Ovary (tissue), 9 donors: Measurements from ENCODE around the gene CC2D1A. TPM values are rescaled to one million over a fixed set of nuclear protein-coding genes. Genes with fewer than 3 reads are reported as not detected.
"Not testable (repeated sequence)": the region's sequence is repeated elsewhere in the genome, so short reads cannot be mapped to it uniquely, and the experiment has no call there.

Experiments used
- DNase-seq, 5 donors: peaks; one replicate each; pipeline ENCODE4 v3.0.0-alpha.2; 2019 to 2020
- H3K27ac ChIP-seq, 2 donors: fragments of 200-600 bp; one replicate each; pipeline versions ENCODE4 v1.5.1 to v1.8.0; 2019 to 2022
- H3K27me3 ChIP-seq: fragments of 200-600 bp; one replicate; pipeline ENCODE4 v1.8.0; 2022
- H3K36me3 ChIP-seq: fragments of 200-600 bp; sonication (generic); one replicate; pipeline ENCODE4 v1.5.1; 2019
- H3K4me1 ChIP-seq: one replicate; pipeline ENCODE4 v1.8.1; 2013; ENCODE audit warnings: mild to moderate bottlenecking, moderate library complexity; ENCODE audit not compliant: insufficient read depth
- H3K4me3 ChIP-seq: fragments of 200-600 bp; sonication (generic); one replicate; pipeline ENCODE4 v1.5.1; 2017
- H3K9me3 ChIP-seq, 2 donors: fragments of 200-600 bp in 1 of 2; sonication (generic) in 1 of 2; one replicate each; pipeline versions ENCODE4 v1.5.1 to v1.8.1; 2013 to 2019; ENCODE audit warnings: mild to moderate bottlenecking in 1 of 2, moderate library complexity in 1 of 2
- CTCF ChIP-seq, 3 donors: fragments of 450-650 bp in 2 of 3; fragments of 200-600 bp in 1 of 3; IDR thresholded peaks; one replicate each; pipeline versions ENCODE4 v1.5.1 to v1.8.0; 2016 to 2022; ENCODE audit warnings: antibody characterized with exemption in 3 of 3, mild to moderate bottlenecking in 1 of 3
- EP300 ChIP-seq: sonication (generic); formaldehyde crosslinking; IDR thresholded peaks from one replicate; pipeline ENCODE4 v1.6.1; 2017; ENCODE audit warnings: antibody characterized with exemption
- POLR2A ChIP-seq: fragments of 450-650 bp; IDR thresholded peaks from one replicate; pipeline ENCODE4 v1.6.1; 2017; ENCODE audit warnings: antibody characterized with exemption, mild to moderate bottlenecking, moderate library complexity
- WGBS, 3 donors: extraction: QIAGEN DNeasy Blood & Tissue Kit in 1 of 3; methylation state at CpG; one replicate each; pipeline versions ENCODE4 v1.1.5 to v1.1.7; 2013 to 2017; 5-methylcytosine and 5-hydroxymethylcytosine counted together
- intact Hi-C, 4 donors: fragments of 100-400 bp; cut with DNase I; formaldehyde crosslinking; loops; one replicate each; pipeline versions ENCODE4 v1.11.0 to v1.15.1; 2022 to 2023
- polyA plus RNA-seq, 2 donors: library from polyadenylated mRNA; stranded (reverse); fragments of 200-250 nt in 1 of 2; fragments of 350-450 nt in 1 of 2; fragmentation: Illumina TruSeq in 1 of 2; extraction: RNeasy Lipid Tissue Mini Kit (QIAGEN cat#74804) in 1 of 2; gene quantifications; one replicate each; pipeline ENCODE4 v1.2.3, GENCODE V29; 2013 to 2014
- total RNA-seq, 7 donors: library from RNA; depleted of rRNA in 2 of 7; stranded (reverse); fragments of >200 nt in 2 of 7; fragmentation: NEBNext Ultra II Directional in 3 of 7; extraction: Animal tissue kit (Norgen Biotek cat#: 25700) in 3 of 7; gene quantifications; one replicate each; pipeline versions ENCODE4 v1.1.0 to v1.2.4, GENCODE V29; 2016 to 2023
- donor health status: DM: no; HTN: no; CAD: no; lungs with moderate emphysema.
- donor health status: DM: no; HTN: no; CAD: no.
- donor health status: Bipolar disorder and iron deficiency.
- donor health status: DM: yes; HTN: yes; CAD: no.
- donor health status: DM: no; HTN: no; CAD: no.
- donor health status: DM: yes; HTN: yes; CAD: no.

The CC2D1A gene
- total and polyA plus RNA-seq, 9 donors = 13.1 to 38.1 (median 29.6) TPM

GRCh38 chr19:13920940-13921747 is 15.1 kb downstream of the CC2D1A start:
- intact Hi-C loops = no loop called here
- 74 to 84% (median 84%) methylated on average over 2 of the region's 2 CpGs for WGBS, 3 donors
- Histone ChIP-seq H3K27ac (no peak overlapping the region), H3K4me1 (no peaks in the 10 kb centered on the region), H3K36me3 (no peaks in the 10 kb centered on the region), H3K4me3 (no peak overlapping the region), H3K9me3 (no peaks in the 10 kb centered on the region), H3K27me3 (no peaks in the 10 kb centered on the region)
- no peak for DNase-seq
- TF ChIP-seq EP300 (no peak), CTCF (IDR thresholded peaks at IDR 0.05) (no peak), POLR2A (no peak)

- H3K4me1 ChIP-seq, H3K9me3 ChIP-seq, H3K4me3 ChIP-seq, H3K27me3 ChIP-seq, H3K27ac ChIP-seq, DNase-seq, H3K36me3 ChIP-seq, intact Hi-C loops: not testable (repeated sequence)
- 94 to 97% (median 96%) methylated on average over 6 of the region's 6 CpGs for WGBS, 3 donors
Measured at GRCh38 chr19:13922118-13922517, 16.1 kb downstream of the CC2D1A start.

GRCh38 chr19:13923194-13923987 is 17.4 kb downstream of the CC2D1A start:
- no peak for DNase-seq
- WGBS, 3 donors = 92 to 94% (median 93%) methylated on average over 28 of the region's 28 CpGs
- Histone ChIP-seq H3K27me3 (no peaks in the 10 kb centered on the region), H3K36me3 (no peaks in the 10 kb centered on the region), H3K27ac (no peak overlapping the region), H3K9me3 (no peaks in the 10 kb centered on the region), H3K4me1 (no peaks in the 10 kb centered on the region), H3K4me3 (no peak overlapping the region)
- intact Hi-C loops = no loop called here
- no peak for TF ChIP-seq CTCF (IDR thresholded peaks at IDR 0.05)
- TF ChIP-seq EP300 = no peak
- TF ChIP-seq POLR2A = no peak

- Histone ChIP-seq H3K4me3 (no peak overlapping the region), H3K9me3 (no peaks in the 10 kb centered on the region), H3K36me3 (no peaks in the 10 kb centered on the region), H3K27me3 (no peaks in the 10 kb centered on the region), H3K4me1 (no peaks in the 10 kb centered on the region), H3K27ac (no peak overlapping the region)
- WGBS, 3 donors = 69 to 84% (median 73%) methylated on average over 4 of the region's 4 CpGs
- no peak for TF ChIP-seq CTCF (IDR thresholded peaks at IDR 0.05)
- no peak for TF ChIP-seq POLR2A
- TF ChIP-seq EP300 = no peak
- no peak for DNase-seq
- intact Hi-C loops = no loop called here
Measured at GRCh38 chr19:13926010-13926409, 20.0 kb downstream of the CC2D1A start.

GRCh38 chr19:13926715-13927114 is 20.7 kb downstream of the CC2D1A start:
- Histone ChIP-seq H3K27ac (no peak overlapping the region), H3K9me3 (no peaks in the 10 kb centered on the region), H3K4me3 (no peak overlapping the region), H3K36me3 (no peaks in the 10 kb centered on the region), H3K4me1 (no peaks in the 10 kb centered on the region), H3K27me3 (no peaks in the 10 kb centered on the region)
- no peak for TF ChIP-seq CTCF (IDR thresholded peaks at IDR 0.05)
- no peak for TF ChIP-seq POLR2A
- no peak for DNase-seq
- WGBS, 3 donors = 82 to 93% (median 88%) methylated on average over 8 of the region's 8 CpGs
- intact Hi-C loops = no loop called here
